Mesodermal cell (in vitro differentiated cells): Measurements from ENCODE around the gene KIRREL3.
A peak's percentile ranks its signal among the peaks of the same experiment; 100 is the strongest.

ENCODE experiments used
- H3K27ac ChIP-seq: 2 replicates; pipeline ENCODE4 v1.7.0; 2013; ENCODE audit warnings: mild to moderate bottlenecking, low read depth, low read length, moderate library complexity; ENCODE audit not compliant: severe bottlenecking
- H3K36me3 ChIP-seq: 2 replicates; pipeline ENCODE4 v1.7.1; 2013; ENCODE audit warnings: mild to moderate bottlenecking, low read length, moderate library complexity; ENCODE audit not compliant: control insufficient read depth, insufficient read depth
- H3K4me1 ChIP-seq: one replicate; pipeline ENCODE4 v1.7.1; 2013; ENCODE audit warnings: mild to moderate bottlenecking, low read length; ENCODE audit not compliant: insufficient read depth, control insufficient read depth, poor library complexity, severe bottlenecking
- H3K4me3 ChIP-seq: 2 replicates; pipeline ENCODE4 v1.7.0; 2013; ENCODE audit warnings: low read length, control low read depth, mild to moderate bottlenecking; ENCODE audit not compliant: insufficient read depth, poor library complexity, severe bottlenecking; ENCODE audit errors: extremely low read depth
- H3K9me3 ChIP-seq: 2 replicates; pipeline ENCODE4 v1.7.1; 2013; ENCODE audit warnings: mild to moderate bottlenecking, low read length, moderate library complexity; ENCODE audit not compliant: control insufficient read depth
- WGBS, 2 experiments: methylation state at CpG; one replicate each; pipeline ENCODE4 v1.1.5; 2013; ENCODE audit warnings: missing lambda C conversion rate in 2 of 2; ENCODE audit not compliant: insufficient coverage in 2 of 2; 5-methylcytosine and 5-hydroxymethylcytosine counted together

KIRREL3 gene

DNA sequence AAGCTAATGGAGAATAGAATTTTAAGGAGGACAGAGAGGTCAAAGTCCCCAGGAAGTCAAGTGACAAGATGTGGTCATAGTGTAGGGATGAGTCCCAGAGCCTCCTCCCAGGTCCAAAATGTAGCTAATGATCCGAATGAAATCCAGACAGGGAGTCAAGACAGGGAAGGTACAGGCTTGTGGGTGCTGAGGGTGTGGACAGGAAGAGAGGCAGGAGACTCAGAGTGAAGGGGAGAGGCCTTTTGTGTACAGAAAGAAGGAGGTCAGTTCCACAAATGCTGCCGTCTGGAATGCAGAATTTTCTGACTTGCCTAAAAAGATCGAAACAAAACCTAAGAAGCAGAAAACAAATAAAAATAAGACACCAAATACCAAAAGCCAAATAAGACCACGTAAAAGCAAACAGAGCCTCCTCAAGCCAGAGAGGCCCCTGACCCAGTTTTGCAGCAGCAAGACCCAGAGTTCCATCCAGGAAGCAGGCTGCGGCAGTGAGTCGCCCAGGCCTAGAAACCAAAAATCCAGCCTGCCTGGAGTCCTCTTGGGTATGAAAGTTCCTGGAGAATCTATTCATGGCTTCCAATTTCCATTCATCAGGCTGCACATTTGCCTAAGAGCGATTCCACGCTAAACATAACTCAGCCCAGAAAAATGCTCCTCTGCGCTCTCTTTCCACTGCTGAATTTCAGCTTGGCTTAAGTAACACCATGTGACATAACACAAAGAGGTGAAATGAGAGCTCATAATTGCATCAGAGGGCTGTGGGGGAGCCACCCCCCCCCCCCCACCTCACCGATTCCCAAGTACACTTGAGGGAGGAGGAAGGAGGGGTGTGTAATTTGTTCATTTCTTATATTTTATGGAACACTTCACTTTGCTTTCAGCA lies 71.2 kb downstream of the KIRREL3 start:
- 69 to 80% methylated on average over 3 to 5 of the region's 10 CpGs for WGBS, 2 experiments
- no peak overlapping the region for H3K4me3 ChIP-seq
- H3K27ac ChIP-seq, result peak overlapping the region; percentile 74

DNA sequence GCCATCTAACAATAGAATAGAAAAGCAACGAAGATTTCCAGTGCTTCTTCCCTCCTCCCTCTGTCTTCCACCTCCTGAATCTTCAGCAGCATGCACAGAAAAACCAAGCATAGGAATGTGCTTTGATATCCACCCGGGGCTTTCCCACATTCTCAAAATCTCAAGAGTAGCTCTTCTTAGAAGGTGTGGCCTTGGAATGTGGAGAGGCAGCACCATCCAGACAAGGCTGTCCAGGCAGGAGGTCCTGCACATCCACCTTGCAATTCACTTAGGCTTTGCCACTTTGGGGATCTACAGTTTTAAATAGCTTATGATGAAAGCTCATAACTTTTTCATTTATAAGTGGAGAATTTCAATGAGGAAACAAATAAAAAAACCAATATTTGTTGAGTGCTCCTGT lies 72.9 kb downstream of the KIRREL3 start:
- Histone ChIP-seq H3K27ac (no peak overlapping the region), H3K4me3 (no peak overlapping the region), H3K9me3 (no peaks in the 10 kb centered on the region), H3K36me3 (no peaks in the 10 kb centered on the region), H3K4me1 (peaks cover 14% of the 10 kb centered on the region)
- WGBS, 2 experiments, result 83 to 86% methylated on average over 1 of the region's 2 CpGs

More for the DNA sequence above, 71.2 kb downstream of the KIRREL3 start:
- Histone ChIP-seq H3K9me3 (no peaks in the 10 kb centered on the region), H3K4me1 (peaks cover 14% of the 10 kb centered on the region), H3K36me3 (no peaks in the 10 kb centered on the region)

DNA sequence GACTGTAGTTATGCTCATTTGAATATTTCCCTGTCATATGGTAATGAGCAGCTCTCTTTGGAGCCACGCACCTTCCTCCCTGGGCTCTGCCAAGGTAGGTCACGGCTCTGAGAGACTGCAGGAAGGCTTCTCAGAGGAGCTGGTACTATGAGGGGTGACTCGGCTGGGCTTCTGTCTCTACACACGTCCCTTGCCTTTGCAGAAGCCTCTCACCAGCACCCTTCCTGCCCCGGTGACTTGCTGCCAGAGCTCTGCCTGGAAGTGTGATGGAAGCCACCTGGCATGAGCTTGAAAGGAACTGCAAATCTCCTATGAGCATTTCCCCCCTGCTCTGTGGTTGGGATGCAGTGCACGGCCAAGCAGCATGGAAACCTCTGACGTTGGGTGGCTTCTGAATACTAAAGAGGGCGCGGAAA lies 74.2 kb downstream of the KIRREL3 start:
- no peaks in the 10 kb centered on the region for H3K36me3 ChIP-seq
- WGBS, 2 experiments, result 80 to 84% methylated on average over 8 to 9 of the region's 9 CpGs

GRCh38 chr11:126925321-126926093 lies 75.1 kb downstream of the KIRREL3 start:
- no peak overlapping the region for H3K4me3 ChIP-seq
- no peak overlapping the region for H3K27ac ChIP-seq
- no peaks in the 10 kb centered on the region for H3K9me3 ChIP-seq
- peaks cover 14% of the 10 kb centered on the region for H3K4me1 ChIP-seq
- WGBS, 2 experiments, result 92 to 94% methylated on average over 9 of the region's 11 CpGs
- H3K36me3 ChIP-seq, result no peaks in the 10 kb centered on the region

More for the DNA sequence above, 74.2 kb downstream of the KIRREL3 start:
- Histone ChIP-seq H3K4me1 (peaks cover 14% of the 10 kb centered on the region), H3K4me3 (no peak overlapping the region), H3K9me3 (no peaks in the 10 kb centered on the region), H3K27ac (no peak overlapping the region)

DNA sequence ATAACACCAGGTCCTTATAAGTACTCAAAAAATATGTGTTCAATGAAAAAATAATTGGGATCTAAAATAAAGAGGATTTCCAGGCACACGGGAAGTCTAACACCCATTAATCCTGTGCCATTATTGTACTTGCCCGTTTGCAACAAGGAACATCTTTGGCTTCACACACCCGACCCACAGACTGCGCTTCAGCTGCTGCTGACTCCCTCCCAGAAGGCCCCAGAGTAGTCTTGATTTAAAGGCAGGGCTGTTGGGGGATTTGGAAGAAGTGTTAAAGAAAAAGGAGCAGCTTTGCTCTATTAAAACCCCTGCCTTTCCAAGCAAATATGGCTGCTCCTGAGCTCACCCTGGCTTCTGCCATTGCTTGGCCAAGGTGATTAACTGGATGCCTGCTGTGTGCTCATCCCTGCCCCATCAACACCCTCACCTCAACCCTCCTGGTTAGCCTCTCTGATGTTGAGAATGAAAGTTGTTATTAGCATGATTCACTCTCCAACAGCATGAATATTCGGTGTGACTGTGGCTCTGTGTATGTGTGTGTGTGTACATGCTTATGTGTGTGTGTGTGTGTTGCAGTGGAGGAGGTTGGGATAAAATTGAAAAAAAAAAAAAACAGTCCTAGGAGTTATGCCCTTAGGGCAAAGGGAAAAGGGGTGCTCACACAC lies 76.1 kb downstream of the KIRREL3 start:
- Histone ChIP-seq H3K27ac (no peak overlapping the region), H3K4me1 (peaks cover 5% of the 10 kb centered on the region), H3K4me3 (no peak overlapping the region), H3K9me3 (no peaks in the 10 kb centered on the region), H3K36me3 (no peaks in the 10 kb centered on the region)
- WGBS, 2 experiments, result 78 to 100% methylated on average over 2 to 4 of the region's 5 CpGs

DNA sequence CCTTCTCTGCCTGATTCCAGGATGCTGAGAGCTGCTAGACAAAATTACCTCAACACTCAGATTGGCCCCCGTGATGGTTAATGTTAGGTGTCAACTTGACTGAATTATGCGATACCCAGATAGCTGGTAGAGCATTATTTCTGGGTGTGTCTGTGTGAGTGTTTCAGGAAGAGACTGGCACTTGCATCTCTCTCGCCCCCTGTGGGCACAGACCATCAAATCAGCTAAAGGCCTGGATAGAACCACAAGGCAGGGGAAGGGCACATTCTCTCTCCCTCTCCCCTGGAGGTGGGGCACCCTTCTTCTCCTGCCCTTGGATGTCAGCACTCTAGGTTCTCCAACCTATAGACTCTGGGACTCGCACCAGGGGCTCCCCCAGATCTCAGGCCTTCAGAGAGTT lies 79.7 kb downstream of the KIRREL3 start:
- no peak overlapping the region for H3K27ac ChIP-seq
- H3K4me3 ChIP-seq, result no peak overlapping the region
- H3K9me3 ChIP-seq, result no peaks in the 10 kb centered on the region
- WGBS, 2 experiments, result 76 to 79% methylated on average over 2 to 4 of the region's 4 CpGs
- H3K36me3 ChIP-seq, result no peaks in the 10 kb centered on the region
- peaks cover 10% of the 10 kb centered on the region for H3K4me1 ChIP-seq

- Histone ChIP-seq H3K4me1 (peaks cover 10% of the 10 kb centered on the region), H3K27ac (peak overlapping the region; percentile 7), H3K36me3 (no peaks in the 10 kb centered on the region), H3K9me3 (no peaks in the 10 kb centered on the region), H3K4me3 (no peak overlapping the region)
- 86 to 100% methylated on average over 1 of the region's 3 CpGs for WGBS, 2 experiments
These were observed 81.3 kb downstream of the KIRREL3 start for GRCh38 chr11:126919147-126919823.

- WGBS, 2 experiments, result no CpG with 5 or more reads among the region's 1 CpG
- Histone ChIP-seq H3K9me3 (no peaks in the 10 kb centered on the region), H3K4me1 (peaks cover 10% of the 10 kb centered on the region), H3K27ac (peak overlapping the region; percentile 88), H3K4me3 (no peak overlapping the region), H3K36me3 (no peaks in the 10 kb centered on the region)
These were observed 82.0 kb downstream of the KIRREL3 start for GRCh38 chr11:126918556-126918955.

DNA sequence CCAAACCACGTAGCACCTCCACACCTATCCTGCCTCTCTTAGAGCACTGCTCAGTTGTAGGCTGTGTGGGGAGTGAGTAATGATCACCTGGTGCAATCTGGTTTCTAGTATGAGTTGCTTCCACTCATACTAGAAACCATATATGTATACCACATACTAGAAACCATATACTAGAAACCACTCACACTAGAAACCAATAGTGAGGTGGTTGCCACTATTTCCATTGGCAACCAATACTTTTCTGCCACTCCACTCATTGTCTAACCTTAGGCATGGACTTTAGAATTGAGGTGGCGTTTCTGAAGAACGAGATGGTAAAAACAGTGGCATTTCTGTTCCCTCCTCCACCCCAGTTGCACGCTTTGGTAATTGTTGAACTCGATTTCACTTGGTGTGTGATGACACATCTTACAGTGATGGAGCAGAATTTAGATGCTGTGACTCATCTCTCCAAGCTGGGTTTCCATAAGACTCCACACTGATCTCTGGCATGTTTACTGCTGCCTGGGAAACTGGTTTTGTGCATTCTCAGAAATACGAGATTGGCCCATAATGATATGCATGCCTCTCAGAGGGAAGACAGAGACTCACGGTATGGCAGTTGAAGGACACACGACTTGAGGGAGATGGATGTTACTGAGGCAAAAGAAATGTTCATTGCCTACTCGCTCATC lies 82.9 kb downstream of the KIRREL3 start:
- no peaks in the 10 kb centered on the region for H3K36me3 ChIP-seq
- H3K4me3 ChIP-seq, result no peak overlapping the region
- H3K4me1 ChIP-seq, result peaks cover 10% of the 10 kb centered on the region
- WGBS, 2 experiments, result 65 to 76% methylated on average over 4 of the region's 9 CpGs
- peak overlapping the region; percentile 88 for H3K27ac ChIP-seq
- no peaks in the 10 kb centered on the region for H3K9me3 ChIP-seq

GRCh38 chr11:126915430-126915829 lies 85.1 kb downstream of the KIRREL3 start:
- WGBS, 2 experiments, result 80 to 84% methylated on average over 1 to 4 of the region's 4 CpGs
- Histone ChIP-seq H3K4me1 (peaks cover 10% of the 10 kb centered on the region), H3K4me3 (no peak overlapping the region), H3K27ac (no peak overlapping the region), H3K9me3 (no peaks in the 10 kb centered on the region), H3K36me3 (no peaks in the 10 kb centered on the region)
